Fibroblast of lung (primary cell): ENCODE data around the gene REM1. TPM values are rescaled to one million over a fixed set of nuclear protein-coding genes. Genes with fewer than 3 reads are reported as not detected.

ENCODE experiments used
- DNase-seq, 2 donors: peaks; one replicate each; pipeline versions ENCODE4 v3.0.0 to v3.0.0-alpha.2; 2010; ENCODE audit warnings: low read depth in 2 of 2
- H2AFZ ChIP-seq: 2 replicates; pipeline ENCODE4 v1.5.1; 2012; ENCODE audit warnings: low read length, control low read depth, inconsistent platforms
- H3K27ac ChIP-seq: 2 replicates; pipeline ENCODE4 v1.5.1; 2011; ENCODE audit warnings: low read length, control low read depth; ENCODE audit not compliant: insufficient read depth
- H3K27me3 ChIP-seq: 2 replicates; pipeline ENCODE4 v1.5.1; 2011; ENCODE audit warnings: mild to moderate bottlenecking, low read length; ENCODE audit not compliant: control insufficient read depth, insufficient read depth
- H3K36me3 ChIP-seq: 2 replicates; pipeline ENCODE4 v1.5.1; 2011; ENCODE audit warnings: low read length; ENCODE audit not compliant: control insufficient read depth, insufficient read depth
- H3K4me1 ChIP-seq: 2 replicates; pipeline ENCODE4 v1.5.1; 2011; ENCODE audit warnings: low read length; ENCODE audit not compliant: control insufficient read depth, insufficient read depth; ENCODE audit errors: extremely low read depth
- H3K4me2 ChIP-seq: 2 replicates; pipeline ENCODE4 v1.5.1; 2011; ENCODE audit warnings: low read length, control low read depth; ENCODE audit not compliant: insufficient read depth; ENCODE audit errors: extremely low read depth
- H3K4me3 ChIP-seq, 4 experiments: fragments of 200-600 bp in 1 of 4; sonication (generic) in 1 of 4; replicated peaks in 1 of 4; 2 replicates each; pipeline ENCODE4 v1.5.1; 2011 to 2016; ENCODE audit warnings: low read length in 4 of 4, low read depth in 3 of 4, mild to moderate bottlenecking in 3 of 4, control low read depth in 2 of 4, inconsistent platforms in 1 of 4, mixed read lengths in 1 of 4; ENCODE audit not compliant: insufficient read depth in 1 of 4; ENCODE audit errors: control extremely low read depth in 1 of 4
- H3K79me2 ChIP-seq: 2 replicates; pipeline ENCODE4 v1.5.1; 2012; ENCODE audit warnings: mild to moderate bottlenecking, low read length, inconsistent platforms; ENCODE audit not compliant: control insufficient read depth, insufficient read depth
- H3K9ac ChIP-seq: 2 replicates; pipeline ENCODE4 v1.5.1; 2011; ENCODE audit warnings: mild to moderate bottlenecking, low read length, control low read depth; ENCODE audit not compliant: insufficient read depth
- H3K9me3 ChIP-seq: 2 replicates; pipeline ENCODE4 v1.5.1; 2012; ENCODE audit warnings: low read depth, low read length; ENCODE audit not compliant: control insufficient read depth, insufficient read depth
- H4K20me1 ChIP-seq: 2 replicates; pipeline ENCODE4 v1.5.1; 2011; ENCODE audit warnings: low read length; ENCODE audit not compliant: control insufficient read depth, insufficient read depth; ENCODE audit errors: extremely low read depth
- CTCF ChIP-seq, 2 donors: IDR thresholded peaks in 1 of 2; conservative IDR thresholded peaks in 1 of 2; 1 replicate in 1 of 2; 2 replicates in 1 of 2; pipeline ENCODE4 v1.5.1; 2011 to 2012; ENCODE audit warnings: low read length in 2 of 2, control low read depth in 1 of 2, inconsistent platforms in 1 of 2, low read depth in 1 of 2, mild to moderate bottlenecking in 1 of 2
- EZH2 ChIP-seq: IDR thresholded peaks from 2 replicates; pipeline ENCODE4 v1.5.1; 2012; ENCODE audit warnings: low read length, control low read depth, mild to moderate bottlenecking; ENCODE audit errors: missing control alignments
- polyA plus RNA-seq, 2 donors: library from polyadenylated mRNA; depleted of rRNA in 1 of 2; stranded (reverse) in 1 of 2; unstranded in 1 of 2; fragments of >200 nt; gene quantifications; 2 replicates each; pipeline ENCODE4 v1.2.1, GENCODE V29; 2011 to 2012; ENCODE audit warnings: missing spikeins in 1 of 2
- total RNA-seq: library from RNA; depleted of rRNA; stranded (reverse); fragments of >200 nt; gene quantifications from 2 replicates; pipeline ENCODE4 v1.2.1, GENCODE V29; 2014

Gene REM1
- total and polyA plus RNA-seq, 2 donors (not counting 1 experiment from before 2014, with no cell fraction given) = not detected

DNA sequence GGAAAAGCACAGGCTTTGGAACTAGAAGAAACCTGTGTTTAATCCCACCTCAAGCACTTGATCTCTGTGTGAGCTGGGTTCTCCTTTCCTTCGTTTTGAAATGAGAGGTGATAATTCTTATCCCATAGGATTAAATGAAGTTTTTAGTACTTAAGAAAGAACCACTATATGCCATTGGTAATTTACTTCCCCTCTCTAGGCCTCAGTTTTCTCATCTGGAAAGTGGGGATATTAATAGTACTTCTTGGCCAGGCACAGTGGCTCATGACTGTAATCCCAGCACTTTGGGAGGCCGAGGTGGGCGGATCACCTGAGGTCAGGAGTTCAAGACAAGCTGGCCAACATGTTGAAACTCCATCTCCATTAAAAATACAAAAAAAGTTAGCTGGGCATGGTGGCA lies 14.1 kb downstream of the REM1 start:
- H3K9ac ChIP-seq = no peak overlapping the region
- TF ChIP-seq CTCF (conservative IDR thresholded peaks at IDR 0.05 in 1 of 2, IDR thresholded peaks at IDR 0.05 in 1 of 2; ENCODE audit: low read depth in 1 of 2, low read length in 2 of 2) (no peak), EZH2 (no peak)
- H3K4me3 ChIP-seq = no peak overlapping the region
- no peaks in the 10 kb centered on the region for H3K36me3 ChIP-seq
- H3K4me1 ChIP-seq = no peaks in the 10 kb centered on the region
- H3K79me2 ChIP-seq = no peaks in the 10 kb centered on the region
- H3K27me3 ChIP-seq = peaks cover 10% of the 10 kb centered on the region
- H4K20me1 ChIP-seq = no peaks in the 10 kb centered on the region
- H3K9me3 ChIP-seq = no peaks in the 10 kb centered on the region
- H3K4me2 ChIP-seq = no peak overlapping the region
- H3K27ac ChIP-seq = no peak overlapping the region
- DNase-seq = no peak
- H2AFZ ChIP-seq = no peak overlapping the region

DNA sequence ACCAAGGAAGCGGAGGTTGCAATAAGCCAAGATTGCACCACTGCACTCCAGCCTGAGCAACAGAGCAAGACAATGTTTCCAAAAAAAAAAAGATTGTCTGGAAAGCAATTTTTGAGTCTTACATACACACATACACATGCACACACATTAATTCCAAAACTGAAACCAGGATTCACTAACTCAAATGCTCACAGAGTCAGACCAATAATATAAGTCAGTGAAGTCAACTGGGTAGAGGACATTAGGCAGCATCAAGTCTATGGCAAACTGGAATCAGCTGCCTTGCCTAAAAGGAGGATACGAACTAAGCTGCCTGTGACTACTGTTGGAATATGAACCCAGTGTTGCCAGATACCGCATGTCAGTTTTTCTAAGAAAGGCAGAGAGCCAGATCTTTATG lies 15.7 kb downstream of the REM1 start:
- H3K27me3 ChIP-seq = peaks cover 6% of the 10 kb centered on the region
- H3K9me3 ChIP-seq = no peaks in the 10 kb centered on the region
- no peaks in the 10 kb centered on the region for H3K36me3 ChIP-seq
- H3K79me2 ChIP-seq = no peaks in the 10 kb centered on the region
- H3K4me1 ChIP-seq = no peaks in the 10 kb centered on the region
- no peak for TF ChIP-seq EZH2
- TF ChIP-seq CTCF (conservative IDR thresholded peaks at IDR 0.05 in 1 of 2, IDR thresholded peaks at IDR 0.05 in 1 of 2; ENCODE audit: low read depth in 1 of 2, low read length in 2 of 2) = no peak
- H3K4me3 ChIP-seq = no peak overlapping the region
- H4K20me1 ChIP-seq = no peaks in the 10 kb centered on the region
- no peak for DNase-seq
- no peak overlapping the region for H3K4me2 ChIP-seq
- no peak overlapping the region for H2AFZ ChIP-seq
- H3K9ac ChIP-seq = no peak overlapping the region
- no peak overlapping the region for H3K27ac ChIP-seq

DNA sequence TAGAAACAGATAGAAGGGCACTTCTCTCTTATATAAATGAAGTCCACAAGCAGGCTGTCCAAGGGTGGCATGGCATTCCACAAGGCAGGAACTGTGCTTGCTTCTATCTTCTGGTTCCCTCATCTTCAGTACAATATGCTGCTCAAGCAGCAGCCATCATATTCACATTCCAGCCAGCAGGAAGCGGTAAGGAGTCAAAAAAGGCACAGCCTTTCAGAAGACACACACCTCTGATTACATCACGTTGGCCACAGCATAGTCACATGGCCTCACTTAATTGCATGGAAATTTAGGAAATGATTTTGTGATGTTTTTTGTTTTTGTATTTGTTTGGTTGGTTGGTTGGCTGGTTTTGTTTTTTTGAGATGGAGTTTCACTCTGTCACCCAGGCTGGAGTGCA lies 19.0 kb downstream of the REM1 start:
- peak; percentile 31 to 48 for TF ChIP-seq CTCF (conservative IDR thresholded peaks at IDR 0.05 in 1 of 2, IDR thresholded peaks at IDR 0.05 in 1 of 2; ENCODE audit: low read depth in 1 of 2, low read length in 2 of 2)
- TF ChIP-seq EZH2 = no peak
- peak; percentile 31 for DNase-seq

More for the DNA sequence above, 19.0 kb downstream of the REM1 start:
- Histone ChIP-seq H3K79me2 (no peaks in the 10 kb centered on the region), H3K9me3 (no peaks in the 10 kb centered on the region), H3K27me3 (peaks cover 3% of the 10 kb centered on the region), H3K9ac (no peak overlapping the region), H4K20me1 (no peaks in the 10 kb centered on the region), H2AFZ (no peak overlapping the region), H3K4me1 (peaks cover 11% of the 10 kb centered on the region), H3K4me3 (no peak overlapping the region), H3K36me3 (no peaks in the 10 kb centered on the region), H3K27ac (no peak overlapping the region), H3K4me2 (no peak overlapping the region)
